Retina (tissue), 1 donor: ENCODE results near the gene ACOT11.
"Not testable (repeated sequence)": the region's sequence is repeated elsewhere in the genome, so short reads cannot be mapped to it uniquely, and the experiment has no call there.

ENCODE experiments used
- DNase-seq: peaks from one replicate; pipeline ENCODE4 v3.0.0-alpha.2; 2016

Gene ACOT11

GRCh38 chr1:54547601-54548388 lies at the start of gene ACOT11:
Gene ACOT11, plus strand, starts transcription at chr1:54548228. Its CDS starts 82 bp downstream, at chr1:54548310.
- peak; percentile 88 for DNase-seq

DNA sequence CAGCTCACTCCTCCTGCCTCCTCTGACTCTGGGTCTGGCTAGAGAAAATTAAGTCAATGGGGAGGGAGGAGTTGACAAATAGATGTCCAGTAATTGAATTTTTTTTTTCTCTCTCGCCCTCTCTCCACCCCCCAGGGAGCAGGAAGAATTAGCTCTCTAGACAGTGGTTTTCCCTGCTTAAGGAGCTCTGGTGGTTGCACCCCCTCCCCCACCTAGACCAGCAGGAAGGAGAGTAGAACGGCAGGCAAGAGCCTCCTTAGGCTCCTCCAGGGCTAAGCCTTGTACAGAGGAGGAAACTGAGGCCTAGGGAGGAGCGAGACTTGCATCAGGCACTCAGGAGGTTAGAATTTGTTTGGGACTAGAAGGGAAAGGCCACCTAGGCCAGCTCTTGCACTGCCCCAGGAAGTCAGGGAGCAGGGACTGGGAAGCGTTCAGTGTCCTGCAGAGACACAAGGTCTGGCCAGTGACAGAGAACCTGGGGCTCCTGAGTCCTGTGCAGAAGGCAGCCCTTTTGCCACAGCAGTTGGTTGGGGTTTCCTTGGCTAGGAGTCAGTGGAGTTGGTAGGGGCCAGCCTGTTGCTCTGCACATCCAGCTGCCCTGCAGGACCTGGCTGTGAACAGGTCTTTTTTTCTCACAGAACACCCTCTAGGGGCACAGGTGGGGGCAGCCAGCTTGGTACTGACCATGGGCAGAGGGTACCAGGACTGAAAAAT lies 49.5 kb upstream of the ACOT11 start:
- peak; percentile 21 for DNase-seq

DNA sequence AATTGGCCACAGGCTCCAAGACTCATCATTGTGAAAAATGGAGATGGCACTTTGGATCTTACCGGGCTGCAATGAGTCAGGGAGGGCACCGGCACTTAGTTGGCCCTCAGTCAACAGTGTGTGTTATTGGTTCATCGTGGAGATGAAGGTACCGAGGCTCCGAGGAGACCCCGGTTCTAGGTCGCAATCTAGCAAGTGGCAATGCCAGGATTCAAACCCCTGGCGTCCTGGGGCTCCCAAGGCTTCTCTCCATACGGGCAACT lies 49.0 kb upstream of the ACOT11 start:
- DNase-seq: peak; percentile 22

DNA sequence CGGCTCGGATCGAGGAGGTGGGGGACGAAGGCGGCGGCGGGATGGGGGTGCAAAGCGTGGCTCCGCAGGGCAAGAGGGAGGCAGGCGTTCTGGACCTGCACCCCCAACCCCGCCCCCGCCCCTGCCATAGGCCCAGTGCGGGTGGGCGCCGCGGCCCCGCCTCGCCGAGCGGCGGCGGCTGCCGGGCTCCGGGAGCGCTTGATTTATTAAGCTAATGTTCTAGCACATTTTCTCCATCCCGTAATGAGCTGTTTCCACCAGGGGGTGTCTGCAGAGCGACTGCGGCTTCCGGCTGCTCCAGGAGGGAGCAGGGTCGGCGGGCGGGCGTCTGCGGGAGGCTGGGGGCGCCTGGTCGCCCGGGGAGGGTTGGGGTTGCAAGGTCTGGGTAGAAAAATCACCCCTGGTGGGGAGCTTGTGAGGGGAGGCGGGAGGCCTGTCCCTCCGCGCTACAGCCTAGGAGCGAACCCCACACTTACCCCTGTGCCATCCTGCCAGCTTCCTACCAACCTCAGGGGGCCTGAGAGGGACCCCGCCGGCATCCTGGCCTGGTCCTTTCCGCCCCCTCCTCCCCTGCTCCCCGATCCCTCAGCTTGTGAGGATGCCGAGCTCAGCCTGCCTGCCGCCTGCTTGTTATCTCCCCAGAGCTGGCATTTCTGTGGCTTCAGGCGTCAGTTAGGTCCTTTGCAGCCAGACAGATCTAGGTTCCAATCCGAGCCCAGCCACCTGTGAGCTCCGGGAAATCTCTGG lies 48.5 kb upstream of the ACOT11 start:
- peak; percentile 72 for DNase-seq

DNA sequence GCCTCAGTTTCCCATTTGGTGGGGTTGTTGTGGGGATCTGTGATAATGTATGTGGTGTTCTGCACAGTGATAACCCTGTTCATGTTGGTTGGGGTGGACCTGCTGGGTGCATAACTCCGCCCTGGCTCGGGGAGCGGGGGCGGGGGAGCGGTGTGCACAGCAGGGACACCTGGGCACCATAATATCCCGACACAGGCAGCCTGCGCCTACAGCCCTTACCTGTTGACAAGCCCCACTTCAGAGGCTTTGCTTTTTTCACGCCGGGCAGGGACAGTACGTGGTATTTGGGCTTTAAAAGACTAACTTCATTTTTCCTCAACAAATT lies 48.0 kb upstream of the ACOT11 start:
- no peak for DNase-seq

- no peak for DNase-seq
Measured at GRCh38 chr1:54501849-54502248, 46.2 kb upstream of the ACOT11 start.

- DNase-seq: no peak
Measured at GRCh38 chr1:54502342-54502741, 45.7 kb upstream of the ACOT11 start.

- no peak for DNase-seq
Measured at GRCh38 chr1:54506594-54506993, 41.4 kb upstream of the ACOT11 start.

- no peak for DNase-seq
Measured at GRCh38 chr1:54507033-54507870, 40.8 kb upstream of the ACOT11 start.

DNA sequence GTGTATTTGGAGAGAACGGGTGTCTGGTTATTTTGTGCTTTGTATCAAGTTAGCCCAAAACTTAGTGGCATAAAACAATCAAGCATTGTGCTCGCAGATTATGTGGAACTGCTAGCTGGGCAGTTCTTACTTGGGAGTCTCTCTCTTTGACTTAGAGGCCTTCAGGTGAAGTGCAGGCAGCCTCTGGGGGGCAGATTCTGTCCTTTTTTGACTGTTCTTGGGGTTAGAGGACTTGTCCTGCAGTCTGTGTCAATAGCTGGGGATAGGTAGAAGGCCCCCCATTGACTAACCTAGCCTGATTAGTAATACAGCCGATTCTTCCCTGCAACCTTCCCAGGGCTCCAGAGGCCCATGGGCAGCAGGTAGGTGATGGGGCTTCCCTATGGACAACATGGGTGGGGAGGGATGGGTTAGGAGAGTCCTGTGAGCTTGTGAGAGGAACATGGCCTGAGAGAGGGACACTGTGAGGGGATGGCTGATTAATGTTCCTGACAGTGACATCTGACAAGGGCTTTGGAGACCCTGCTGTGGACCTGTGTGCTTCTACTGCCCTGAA lies 37.2 kb upstream of the ACOT11 start:
- no peak for DNase-seq

- not testable (repeated sequence) for DNase-seq
Measured at GRCh38 chr1:54513921-54514580, 34.0 kb upstream of the ACOT11 start.

DNA sequence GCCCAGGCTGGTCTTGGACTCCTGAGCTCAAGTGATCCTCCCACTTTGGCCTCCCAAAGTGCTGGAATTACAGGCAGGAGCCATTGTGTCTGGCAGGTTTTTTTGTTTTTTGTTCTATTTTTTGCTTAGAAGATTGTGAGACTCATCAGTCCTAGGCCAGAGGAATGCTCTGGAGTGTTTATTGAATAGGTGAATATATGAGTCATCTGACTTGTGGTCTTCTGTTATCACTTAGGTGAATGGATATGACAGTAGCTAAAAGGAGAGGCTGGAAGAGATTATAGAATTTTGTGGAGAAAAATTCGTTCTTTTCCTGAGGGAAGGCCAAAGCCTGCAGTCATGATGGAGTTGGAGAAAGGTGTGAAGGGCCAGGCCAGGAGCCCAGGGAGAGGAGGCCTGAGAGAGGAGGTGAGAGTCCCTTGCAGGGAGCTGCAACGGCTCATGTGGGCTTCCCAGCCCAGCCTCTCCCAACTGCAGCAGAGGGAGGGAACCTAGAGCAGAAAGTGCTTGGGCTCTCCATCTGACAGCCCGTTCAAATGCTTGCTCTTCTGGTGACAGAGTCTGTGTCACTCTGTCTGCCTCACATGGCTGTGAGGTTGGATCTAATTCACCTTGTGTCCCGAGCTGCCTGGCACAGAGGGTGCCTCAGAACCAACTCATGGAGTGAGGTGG lies 31.6 kb upstream of the ACOT11 start:
- DNase-seq: no peak

DNA sequence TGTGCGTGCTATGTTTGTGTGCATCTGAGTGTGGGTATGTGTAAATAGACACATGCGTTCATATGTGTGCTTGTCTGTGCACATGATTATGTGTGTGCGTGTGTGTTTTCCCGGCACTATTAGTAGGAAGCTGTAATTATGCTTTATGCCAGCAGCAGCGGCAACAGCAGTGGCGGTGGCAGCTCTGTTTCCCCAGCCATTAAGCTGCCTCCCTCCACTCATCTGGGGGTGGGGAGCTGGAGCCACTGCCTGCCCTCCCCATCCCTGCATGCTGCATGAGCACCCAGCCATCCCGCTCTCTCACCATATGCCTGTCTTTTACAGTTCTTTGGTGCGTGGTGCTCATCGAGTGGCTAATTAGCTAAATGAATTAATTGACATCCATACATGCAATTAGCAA lies 30.5 kb upstream of the ACOT11 start:
- DNase-seq: peak; percentile 20

GRCh38 chr1:54518489-54518888 lies 29.5 kb upstream of the ACOT11 start:
- no peak for DNase-seq

DNA sequence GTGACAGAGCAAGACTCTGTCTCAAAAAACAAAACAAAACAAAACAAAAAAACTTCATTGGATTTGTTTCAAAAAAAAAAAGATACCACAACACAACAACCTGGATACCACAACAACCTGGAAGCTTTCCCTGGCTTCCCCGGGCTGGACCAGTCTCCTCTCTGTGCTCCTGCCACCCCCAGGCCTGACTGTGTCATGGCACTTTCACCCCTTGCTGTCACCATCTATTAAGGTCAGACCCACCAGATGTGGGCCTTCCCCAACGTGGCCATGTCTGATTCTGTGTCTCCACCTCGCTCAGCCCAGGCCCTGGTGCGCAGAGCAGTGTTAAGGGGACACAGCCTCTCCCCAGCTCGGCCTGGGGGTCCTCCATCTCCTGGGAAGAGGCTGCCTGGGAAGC lies 28.3 kb upstream of the ACOT11 start:
- peak; percentile 72 for DNase-seq

- no peak for DNase-seq
Measured at GRCh38 chr1:54520631-54521321, 27.3 kb upstream of the ACOT11 start.

GRCh38 chr1:54526565-54526964 lies 21.5 kb upstream of the ACOT11 start:
- DNase-seq: not testable (repeated sequence)

DNA sequence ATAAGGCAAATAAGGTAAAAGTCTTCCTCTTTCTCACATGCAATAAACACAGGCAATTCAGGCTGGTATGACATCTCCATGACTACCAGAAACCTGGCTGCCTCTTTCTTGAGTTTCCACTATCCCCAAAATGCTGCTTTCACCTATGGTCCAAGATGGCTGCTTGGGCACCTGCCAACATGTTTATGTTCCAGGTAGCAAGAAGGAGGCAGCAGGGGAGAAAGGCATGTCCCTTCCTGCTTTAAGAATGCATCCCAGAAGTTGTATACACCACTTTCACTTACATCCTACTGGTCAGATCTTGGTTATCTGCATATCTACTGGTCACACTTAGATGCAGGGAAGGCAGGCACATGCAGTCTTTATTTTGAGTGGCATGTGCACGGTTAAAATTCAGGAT lies 19.4 kb upstream of the ACOT11 start:
- no peak for DNase-seq

DNA sequence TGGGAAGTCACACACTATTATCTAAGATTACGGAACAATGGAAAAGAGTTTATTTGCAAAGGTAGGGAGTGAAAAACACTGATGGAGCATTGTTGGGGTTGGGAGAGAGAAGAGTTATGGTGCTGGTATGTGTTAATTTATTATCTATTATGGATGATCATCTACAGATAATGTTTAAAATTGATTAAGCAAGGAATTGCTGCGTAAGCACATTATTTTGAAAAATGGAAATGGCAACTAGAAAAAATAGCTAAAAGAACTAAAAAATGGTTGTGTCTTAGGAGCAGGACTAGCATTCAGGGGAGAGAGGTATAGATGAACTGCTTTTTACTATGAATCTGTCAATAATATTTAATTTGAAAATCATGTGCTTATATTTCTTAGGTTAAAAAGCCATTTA lies 16.0 kb upstream of the ACOT11 start:
- no peak for DNase-seq

DNA sequence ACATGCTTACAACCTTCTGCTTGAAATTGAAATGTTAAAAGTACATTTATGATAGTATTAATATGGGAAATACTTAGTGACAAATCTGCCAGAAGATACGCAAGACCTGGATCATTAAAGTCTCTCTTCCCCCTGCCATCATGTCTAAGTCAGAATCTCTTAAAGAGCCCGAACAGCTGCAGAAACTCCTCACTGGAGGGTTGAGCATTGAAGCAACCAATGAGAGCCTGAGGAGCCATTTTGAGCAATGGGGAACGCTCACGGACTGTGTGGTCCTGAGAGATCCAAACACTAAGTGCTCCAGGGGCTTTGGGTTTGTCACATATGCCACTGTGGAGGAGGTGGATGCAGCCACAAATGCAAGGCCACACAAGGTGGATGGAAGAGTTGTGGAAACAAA lies 11.4 kb upstream of the ACOT11 start:
- DNase-seq: not testable (repeated sequence)

DNA sequence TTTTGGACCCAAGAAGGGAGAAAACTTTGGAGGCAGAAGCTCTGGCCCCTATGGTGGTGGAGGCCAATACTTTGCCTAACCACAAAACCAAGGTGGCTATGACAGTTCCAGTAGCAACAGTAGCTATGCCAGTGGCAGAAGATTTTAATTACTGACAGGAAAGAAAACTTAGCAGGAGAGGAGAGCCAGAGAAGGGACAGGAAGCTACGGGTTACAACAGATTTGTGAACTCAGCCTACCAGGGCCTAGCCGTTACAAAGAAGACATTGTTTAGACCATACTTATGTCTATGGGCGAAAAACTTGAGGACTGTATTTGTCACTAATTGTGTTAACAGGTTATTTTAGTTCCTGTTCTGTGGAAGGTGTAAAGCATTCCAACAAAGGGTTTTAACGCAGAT lies 10.4 kb upstream of the ACOT11 start:
- DNase-seq: no peak
